HCT116 (cell line): ENCODE measurements around the gene EDNRA. TPM values are rescaled to one million over a fixed set of nuclear protein-coding genes. Genes with fewer than 3 reads are reported as not detected.

Experiments used
- ATAC-seq: fragments of 200-7000 bp; cut with Tn5 transposase; 2 replicates; pipeline ENCODE4 v1.9.1; 2020; ENCODE audit warnings: mild to moderate bottlenecking, moderate library complexity
- BruUV-seq: library from RNA; stranded (reverse); fragments of 400-500 nt; replicated peaks from 2 replicates; lab custom pipeline; 2021; lab: Mats Ljungman, UMichigan
- CTCF ChIA-PET: fragments of 300-600 bp; sonication (Branson Sonifier 250); formaldehyde crosslinking; loops from one replicate; lab custom pipeline; 2021; ENCODE audit warnings: antibody characterized with exemption; lab: Charles Lee
- POLR2A ChIA-PET: fragments of 300-600, 350-600 bp; sonication (Branson Sonifier 250); formaldehyde crosslinking; loops from one replicate; lab custom pipeline; 2021; ENCODE audit warnings: antibody characterized with exemption; lab: Charles Lee
- RAD21 ChIA-PET, 2 experiments: fragments of 300-600 bp; sonication (Branson Sonifier 250); formaldehyde crosslinking; loops; one replicate each; lab custom pipeline; 2023; ENCODE audit warnings: low total read pairs in 2 of 2; ENCODE audit not compliant: uncharacterized antibody in 2 of 2, unreplicated experiment in 2 of 2, low non-redundant PET in 1 of 2; lab: Charles Lee
- DNase-seq: peaks from one replicate; pipeline ENCODE4 v3.0.0-alpha.2; 2010; ENCODE audit warnings: low read depth, low spot score
- H2AFZ ChIP-seq: fragments of 200-600 bp; shearing (Covaris generic), sonication (generic); 2 replicates; pipeline ENCODE4 v1.6.1; 2017; ENCODE audit warnings: low read depth, mixed run types, mixed read lengths, antibody characterized with exemption, low read length; ENCODE audit not compliant: poor library complexity, severe bottlenecking
- H3K27ac ChIP-seq: 2 replicates; pipeline ENCODE4 v1.5.1; 2012; ENCODE audit warnings: low read depth, low read length
- H3K27me3 ChIP-seq: fragments of 200-600 bp; sonication (generic); 2 replicates; pipeline ENCODE4 v1.6.1; 2016; ENCODE audit warnings: mixed run types, low read length, mixed read lengths; ENCODE audit not compliant: insufficient read depth
- H3K36me3 ChIP-seq, 2 experiments: fragments of 200-500 bp in 1 of 2; fragments of 200-600 bp in 1 of 2; sonication (Bioruptor generic) in 1 of 2; sonication (generic) in 1 of 2; 2 replicates each; pipeline versions ENCODE4 v1.5.1 to v1.6.1; 2014 to 2016; ENCODE audit warnings: low read length in 2 of 2, inconsistent platforms in 1 of 2, mixed read lengths in 1 of 2, mixed run types in 1 of 2; ENCODE audit not compliant: insufficient read depth in 2 of 2, control insufficient read depth in 1 of 2
- H3K4me1 ChIP-seq, 2 experiments: fragments of 200-600 bp in 1 of 2; sonication (generic) in 1 of 2; 2 replicates each; pipeline versions ENCODE4 v1.5.1 to v1.6.1; 2012 to 2017; ENCODE audit warnings: low read length in 2 of 2, inconsistent platforms in 1 of 2, mild to moderate bottlenecking in 1 of 2, mixed read lengths in 1 of 2, mixed run types in 1 of 2, moderate library complexity in 1 of 2; ENCODE audit not compliant: insufficient read depth in 2 of 2, control insufficient read depth in 1 of 2
- H3K4me2 ChIP-seq: fragments of 200-600 bp; sonication (generic); 2 replicates; pipeline ENCODE4 v1.6.1; 2017; ENCODE audit warnings: mixed run types, low read length, mixed read lengths
- H3K4me3 ChIP-seq, 2 experiments: fragments of 200-600 bp in 1 of 2; sonication (generic) in 1 of 2; replicated peaks in 1 of 2; 2 replicates each; pipeline ENCODE4 v1.5.1; 2011 to 2016; ENCODE audit warnings: low read length in 2 of 2, control low read depth in 1 of 2, low read depth in 1 of 2, mild to moderate bottlenecking in 1 of 2, mixed read lengths in 1 of 2, mixed run types in 1 of 2
- H3K79me2 ChIP-seq: fragments of 200-600 bp; sonication (generic); 2 replicates; pipeline ENCODE4 v1.6.1; 2017; ENCODE audit warnings: mild to moderate bottlenecking, mixed run types, low read length, moderate library complexity, mixed read lengths; ENCODE audit not compliant: insufficient read depth
- H3K9ac ChIP-seq: fragments of 200-600 bp; sonication (generic); 2 replicates; pipeline ENCODE4 v1.6.1; 2016; ENCODE audit warnings: low read length, mixed read lengths
- H3K9me2 ChIP-seq: fragments of 200-600 bp; sonication (generic), shearing (Covaris generic); 2 replicates; pipeline ENCODE4 v1.6.1; 2017; ENCODE audit warnings: mixed run types, mild to moderate bottlenecking, moderate library complexity; ENCODE audit not compliant: insufficient read depth
- H3K9me3 ChIP-seq, 2 experiments: fragments of 200-500 bp in 1 of 2; fragments of 200-600 bp in 1 of 2; sonication (Bioruptor generic) in 1 of 2; sonication (generic) in 1 of 2; 2 replicates each; pipeline ENCODE4 v1.6.1; 2014 to 2017; ENCODE audit warnings: low read length in 2 of 2, mixed read lengths in 2 of 2, inconsistent platforms in 1 of 2, low read depth in 1 of 2, mild to moderate bottlenecking in 1 of 2, mixed run types in 1 of 2, moderate library complexity in 1 of 2; ENCODE audit not compliant: control insufficient read depth in 1 of 2, insufficient read depth in 1 of 2
- H4K20me1 ChIP-seq: fragments of 200-600 bp; sonication (generic), shearing (Covaris generic); 2 replicates; pipeline ENCODE4 v1.6.1; 2017; ENCODE audit warnings: mixed run types, mild to moderate bottlenecking, moderate library complexity; ENCODE audit not compliant: insufficient read depth
- CBX3 ChIP-seq: IDR thresholded peaks from 2 replicates; pipeline ENCODE4 v1.6.1; 2012; ENCODE audit warnings: low read depth
- CEBPB ChIP-seq: IDR thresholded peaks from 2 replicates; pipeline ENCODE4 v1.6.1; 2012; ENCODE audit warnings: low read depth
- ELF1 ChIP-seq: IDR thresholded peaks from 2 replicates; pipeline ENCODE4 v1.6.1; 2012; ENCODE audit warnings: low read depth, borderline replicate concordance
- EZH2 ChIP-seq: fragments of 200-600 bp; sonication (generic); IDR thresholded peaks from 2 replicates; pipeline ENCODE4 v1.6.1; 2017; ENCODE audit warnings: antibody characterized with exemption, mixed run types
- EZH2phosphoT487 ChIP-seq: fragments of 200-600 bp; IDR thresholded peaks from 2 replicates; pipeline ENCODE4 v1.6.1; 2018; ENCODE audit warnings: antibody characterized with exemption, borderline replicate concordance
- FOSL1 ChIP-seq: IDR thresholded peaks from 2 replicates; pipeline ENCODE4 v1.6.1; 2012; ENCODE audit warnings: low read depth
- MAX ChIP-seq: IDR thresholded peaks from 2 replicates; pipeline ENCODE4 v1.6.1; 2012
- POLR2A ChIP-seq: IDR thresholded peaks from 2 replicates; pipeline ENCODE4 v1.7.0; 2011; ENCODE audit warnings: borderline replicate concordance; ENCODE audit not compliant: insufficient read depth, insufficient read length; ENCODE audit errors: extremely low read depth
- REST ChIP-seq: IDR thresholded peaks from 2 replicates; pipeline ENCODE4 v1.6.1; 2012; ENCODE audit warnings: low read depth
- SIN3A ChIP-seq: IDR thresholded peaks from 2 replicates; pipeline ENCODE4 v1.6.1; 2012; ENCODE audit warnings: low read depth
- SP1 ChIP-seq: IDR thresholded peaks from 2 replicates; pipeline ENCODE4 v1.6.1; 2012; ENCODE audit warnings: low read depth
- TCF7L2 ChIP-seq: IDR thresholded peaks from 2 replicates; pipeline ENCODE4 v1.7.0; 2011; ENCODE audit warnings: borderline replicate concordance, inconsistent platforms; ENCODE audit not compliant: insufficient read depth, insufficient read length; ENCODE audit errors: extremely low read depth
- YY1 ChIP-seq: IDR thresholded peaks from 2 replicates; pipeline ENCODE4 v1.6.1; 2011; ENCODE audit warnings: low read length, low read depth, moderate library complexity, mild to moderate bottlenecking; ENCODE audit not compliant: insufficient replicate concordance; ENCODE audit errors: extremely low read depth
- ZBTB33 ChIP-seq: IDR thresholded peaks from 2 replicates; pipeline ENCODE4 v1.6.1; 2011; ENCODE audit warnings: mild to moderate bottlenecking, low read length, moderate library complexity; ENCODE audit not compliant: insufficient replicate concordance; ENCODE audit errors: extremely low read depth
- ZFX ChIP-seq: fragments of 450-650 bp; IDR thresholded peaks from 2 replicates; pipeline ENCODE4 v1.6.1; 2017
- ZNF274 ChIP-seq: fragments of 200-500 bp; sonication (Bioruptor generic); IDR thresholded peaks from 2 replicates; pipeline ENCODE4 v1.6.1; 2014; ENCODE audit warnings: mild to moderate bottlenecking, low read depth, low read length, inconsistent platforms
- intact Hi-C: fragments of 100-400 bp; cut with micrococcal nuclease; formaldehyde crosslinking; loops from 2 replicates; pipeline ENCODE4 v1.10.0; 2022
- total RNA-seq: library from RNA; stranded (reverse); gene quantifications from one replicate; pipeline ENCODE4 v1.2.1, GENCODE V29; 2021; ENCODE audit not compliant: unreplicated experiment

The EDNRA gene
- total RNA-seq, 1 experiment from 2014 or later, result 2.0 TPM

- H3K4me3 ChIP-seq, result no peak overlapping the region
- intact Hi-C loops, result no loop called here
- no peak overlapping the region for H3K4me2 ChIP-seq
- ChIA-PET CTCF (no interaction called here), RAD21 (no interaction called here), POLR2A (no interaction called here)
- no peak overlapping the region for H2AFZ ChIP-seq
- H3K79me2 ChIP-seq, result no peaks in the 10 kb centered on the region
- no peaks in the 10 kb centered on the region for H3K9me3 ChIP-seq
- no peak for DNase-seq
- H3K27ac ChIP-seq, result no peak overlapping the region
- no peaks in the 10 kb centered on the region for H3K9me2 ChIP-seq
- H4K20me1 ChIP-seq, result no peaks in the 10 kb centered on the region
- no peak for TF ChIP-seq FOSL1
- no peak for TF ChIP-seq CEBPB
- no peak for TF ChIP-seq YY1
- TF ChIP-seq TCF7L2, result no peak
- no peak for TF ChIP-seq EZH2
- no peak for TF ChIP-seq ELF1
- no peak for TF ChIP-seq ZNF274
- TF ChIP-seq REST, result no peak
- no peak for TF ChIP-seq EZH2phosphoT487
- TF ChIP-seq ZFX, result no peak
- TF ChIP-seq MAX, result no peak
- TF ChIP-seq SIN3A, result no peak
- no peak for TF ChIP-seq ZBTB33
- no peak for TF ChIP-seq SP1
- TF ChIP-seq CBX3, result no peak
- TF ChIP-seq POLR2A, result no peak
- no peaks in the 10 kb centered on the region for H3K36me3 ChIP-seq
- peaks cover 0 to 2% of the 10 kb centered on the region in 2 experiments; a peak in 1 of 4 replicates for H3K4me1 ChIP-seq
- ATAC-seq, result no peak
- H3K9ac ChIP-seq, result no peak overlapping the region
- BruUV-seq, result no TSS peak
- no peaks in the 10 kb centered on the region for H3K27me3 ChIP-seq
Measured at GRCh38 chr4:147479786-147480185, 1.1 kb upstream of the EDNRA start.
